ENCODE results near the gene TYROBP.

Gene TYROBP

GRCh38 chr19:35939307-35940077, 31.4 kb upstream of the TYROBP start:
- H3K4me3 ChIP-seq (ENCODE audit: low read length), result no peak overlapping the region
- peaks cover 25% of the 10 kb centered on the region for H3K4me1 ChIP-seq (ENCODE audit: control insufficient read depth, insufficient read depth, low read length)
- no peaks in the 10 kb centered on the region for H3K36me3 ChIP-seq (ENCODE audit: control insufficient read depth, insufficient read depth, low read length)
- H3K9me3 ChIP-seq (ENCODE audit: control insufficient read depth, low read length), result no peaks in the 10 kb centered on the region
- no peak overlapping the region for H3K9ac ChIP-seq (ENCODE audit: low read length)
- no peaks in the 10 kb centered on the region for H3K27me3 ChIP-seq (ENCODE audit: control insufficient read depth, insufficient read depth, low read length)

- Histone ChIP-seq H3K9ac (ENCODE audit: low read length) (peak overlapping the region; percentile 88), H3K4me3 (ENCODE audit: low read length) (no peak overlapping the region), H3K9me3 (ENCODE audit: control insufficient read depth, low read length) (no peaks in the 10 kb centered on the region), H3K4me1 (ENCODE audit: control insufficient read depth, insufficient read depth, low read length) (peaks cover 25% of the 10 kb centered on the region), H3K36me3 (ENCODE audit: control insufficient read depth, insufficient read depth, low read length) (no peaks in the 10 kb centered on the region), H3K27me3 (ENCODE audit: control insufficient read depth, insufficient read depth, low read length) (no peaks in the 10 kb centered on the region)
These were observed 30.5 kb upstream of the TYROBP start for GRCh38 chr19:35938282-35939224.

GRCh38 chr19:35937345-35938281, 29.5 kb upstream of the TYROBP start:
- Histone ChIP-seq H3K27me3 (ENCODE audit: control insufficient read depth, insufficient read depth, low read length) (no peaks in the 10 kb centered on the region), H3K9ac (ENCODE audit: low read length) (peak overlapping the region; percentile 88), H3K4me1 (ENCODE audit: control insufficient read depth, insufficient read depth, low read length) (peaks cover 25% of the 10 kb centered on the region), H3K4me3 (ENCODE audit: low read length) (peak overlapping the region; percentile 82), H3K9me3 (ENCODE audit: control insufficient read depth, low read length) (no peaks in the 10 kb centered on the region), H3K36me3 (ENCODE audit: control insufficient read depth, insufficient read depth, low read length) (no peaks in the 10 kb centered on the region)

GRCh38 chr19:35936738-35937268, 28.7 kb upstream of the TYROBP start:
- Histone ChIP-seq H3K36me3 (ENCODE audit: control insufficient read depth, insufficient read depth, low read length) (no peaks in the 10 kb centered on the region), H3K4me3 (ENCODE audit: low read length) (peak overlapping the region; percentile 82), H3K9me3 (ENCODE audit: control insufficient read depth, low read length) (no peaks in the 10 kb centered on the region), H3K4me1 (ENCODE audit: control insufficient read depth, insufficient read depth, low read length) (peaks cover 25% of the 10 kb centered on the region), H3K27me3 (ENCODE audit: control insufficient read depth, insufficient read depth, low read length) (no peaks in the 10 kb centered on the region), H3K9ac (ENCODE audit: low read length) (peak overlapping the region; percentile 88)

- Histone ChIP-seq H3K4me1 (ENCODE audit: control insufficient read depth, insufficient read depth, low read length) (peaks cover 25% of the 10 kb centered on the region), H3K27me3 (ENCODE audit: control insufficient read depth, insufficient read depth, low read length) (no peaks in the 10 kb centered on the region), H3K9me3 (ENCODE audit: control insufficient read depth, low read length) (no peaks in the 10 kb centered on the region), H3K4me3 (ENCODE audit: low read length) (peak within 1 kb of the TSS; percentile 82), H3K36me3 (ENCODE audit: control insufficient read depth, insufficient read depth, low read length) (no peaks in the 10 kb centered on the region), H3K9ac (ENCODE audit: low read length) (peak within 1 kb of the TSS; percentile 88)
These were observed 28.0 kb upstream of the TYROBP start, which contains the start of gene LRFN3 for GRCh38 chr19:35935911-35936737. Gene LRFN3, plus strand, starts transcription at chr19:35936374. Its CDS starts 3,052 bp downstream, at chr19:35939426.

- H3K9me3 ChIP-seq (ENCODE audit: control insufficient read depth, low read length), result no peaks in the 10 kb centered on the region
- no peak overlapping the region for H3K4me3 ChIP-seq (ENCODE audit: low read length)
- no peak overlapping the region for H3K9ac ChIP-seq (ENCODE audit: low read length)
- H3K4me1 ChIP-seq (ENCODE audit: control insufficient read depth, insufficient read depth, low read length), result peaks cover 16% of the 10 kb centered on the region
- H3K36me3 ChIP-seq (ENCODE audit: control insufficient read depth, insufficient read depth, low read length), result no peaks in the 10 kb centered on the region
- no peaks in the 10 kb centered on the region for H3K27me3 ChIP-seq (ENCODE audit: control insufficient read depth, insufficient read depth, low read length)
These were observed 24.3 kb upstream of the TYROBP start for GRCh38 chr19:35932291-35932936.

GRCh38 chr19:35931874-35932202, 23.7 kb upstream of the TYROBP start:
- Histone ChIP-seq H3K4me3 (ENCODE audit: low read length) (no peak overlapping the region), H3K9me3 (ENCODE audit: control insufficient read depth, low read length) (no peaks in the 10 kb centered on the region), H3K27me3 (ENCODE audit: control insufficient read depth, insufficient read depth, low read length) (no peaks in the 10 kb centered on the region), H3K36me3 (ENCODE audit: control insufficient read depth, insufficient read depth, low read length) (no peaks in the 10 kb centered on the region), H3K9ac (ENCODE audit: low read length) (no peak overlapping the region), H3K4me1 (ENCODE audit: control insufficient read depth, insufficient read depth, low read length) (peaks cover 11% of the 10 kb centered on the region)

- Histone ChIP-seq H3K9ac (ENCODE audit: low read length) (peak overlapping the region; percentile 47), H3K36me3 (ENCODE audit: control insufficient read depth, insufficient read depth, low read length) (no peaks in the 10 kb centered on the region), H3K4me3 (ENCODE audit: low read length) (no peak overlapping the region), H3K27me3 (ENCODE audit: control insufficient read depth, insufficient read depth, low read length) (no peaks in the 10 kb centered on the region), H3K4me1 (ENCODE audit: control insufficient read depth, insufficient read depth, low read length) (peaks cover 8% of the 10 kb centered on the region), H3K9me3 (ENCODE audit: control insufficient read depth, low read length) (no peaks in the 10 kb centered on the region)
These were observed 23.2 kb upstream of the TYROBP start for GRCh38 chr19:35931161-35931873.

GRCh38 chr19:35929876-35930275, 21.8 kb upstream of the TYROBP start:
- Histone ChIP-seq H3K9ac (ENCODE audit: low read length) (no peak overlapping the region), H3K9me3 (ENCODE audit: control insufficient read depth, low read length) (no peaks in the 10 kb centered on the region), H3K36me3 (ENCODE audit: control insufficient read depth, insufficient read depth, low read length) (no peaks in the 10 kb centered on the region), H3K27me3 (ENCODE audit: control insufficient read depth, insufficient read depth, low read length) (no peaks in the 10 kb centered on the region), H3K4me1 (ENCODE audit: control insufficient read depth, insufficient read depth, low read length) (no peaks in the 10 kb centered on the region), H3K4me3 (ENCODE audit: low read length) (no peak overlapping the region)

GRCh38 chr19:35928507-35928906, 20.4 kb upstream of the TYROBP start:
- no peak overlapping the region for H3K4me3 ChIP-seq (ENCODE audit: low read length)
- no peaks in the 10 kb centered on the region for H3K9me3 ChIP-seq (ENCODE audit: control insufficient read depth, low read length)
- no peaks in the 10 kb centered on the region for H3K36me3 ChIP-seq (ENCODE audit: control insufficient read depth, insufficient read depth, low read length)

More at GRCh38 chr19:35928507-35928906, 20.4 kb upstream of the TYROBP start:
- Histone ChIP-seq H3K4me1 (ENCODE audit: control insufficient read depth, insufficient read depth, low read length) (no peaks in the 10 kb centered on the region), H3K9ac (ENCODE audit: low read length) (no peak overlapping the region), H3K27me3 (ENCODE audit: control insufficient read depth, insufficient read depth, low read length) (no peaks in the 10 kb centered on the region)
